Cardiac muscle cell (in vitro differentiated cells and primary cell): Measurements from ENCODE around the gene KHK. TPM values are rescaled to one million over a fixed set of nuclear protein-coding genes. Genes with fewer than 3 reads are reported as not detected.

Experiments
- DNase-seq, 2 donors: peaks; one replicate each; pipeline versions ENCODE4 v3.0.0 to v3.0.0-alpha.2; 2010 to 2017; ENCODE audit warnings: low read depth in 1 of 2, low spot score in 1 of 2
- H3K27ac ChIP-seq: fragments of 200-600 bp; sonication (generic); 2 replicates; pipeline ENCODE4 v1.5.1; 2016
- H3K27me3 ChIP-seq: fragments of 200-600 bp; sonication (generic); 2 replicates; pipeline ENCODE4 v1.6.0; 2016; ENCODE audit warnings: control low read depth
- H3K36me3 ChIP-seq: fragments of 200-600 bp; sonication (generic); 2 replicates; pipeline ENCODE4 v1.5.1; 2016; ENCODE audit warnings: control low read depth
- H3K4me1 ChIP-seq: fragments of 200-600 bp; sonication (generic); 2 replicates; pipeline ENCODE4 v1.8.1; 2017; ENCODE audit warnings: low read depth, mild to moderate bottlenecking, mixed run types
- H3K4me3 ChIP-seq: fragments of 200-600 bp; sonication (generic); 2 replicates; pipeline ENCODE4 v1.5.1; 2016; ENCODE audit warnings: mild to moderate bottlenecking
- H3K9me3 ChIP-seq: fragments of 200-600 bp; sonication (generic); 2 replicates; pipeline ENCODE4 v1.5.1; 2017; ENCODE audit warnings: low read depth, mild to moderate bottlenecking, control low read depth
- CTCF ChIP-seq: IDR thresholded peaks from 2 replicates; pipeline ENCODE4 v1.5.1; 2012; ENCODE audit warnings: low read depth, mild to moderate bottlenecking, low read length
- polyA plus RNA-seq: library from polyadenylated mRNA; unstranded; fragments of >200 nt; fragmentation: Nextera tagmentation; extraction: Ambion mirVana; gene quantifications from 2 replicates; pipeline ENCODE4 v1.2.1, GENCODE V29; 2016
- total RNA-seq: library from RNA; depleted of rRNA; stranded (reverse); fragments of >200 nt; gene quantifications from 2 replicates; pipeline ENCODE4 v1.2.3, GENCODE V29; 2016

KHK gene
- total and polyA plus RNA-seq, 2 experiments from 2014 or later, result 9.6 to 12.9 TPM

GRCh38 chr2:27050281-27050995 is 36.1 kb upstream of the KHK start:
- H3K4me1 ChIP-seq, result peaks cover 9% of the 10 kb centered on the region
- peaks cover 21% of the 10 kb centered on the region for H3K36me3 ChIP-seq
- H3K27ac ChIP-seq, result peak overlapping the region; percentile 96
- peak overlapping the region; percentile 97 for H3K4me3 ChIP-seq
- peak; percentile 90 to 92 for DNase-seq
- no peaks in the 10 kb centered on the region for H3K27me3 ChIP-seq
- no peaks in the 10 kb centered on the region for H3K9me3 ChIP-seq
- peak; percentile 39 for TF ChIP-seq CTCF

DNA sequence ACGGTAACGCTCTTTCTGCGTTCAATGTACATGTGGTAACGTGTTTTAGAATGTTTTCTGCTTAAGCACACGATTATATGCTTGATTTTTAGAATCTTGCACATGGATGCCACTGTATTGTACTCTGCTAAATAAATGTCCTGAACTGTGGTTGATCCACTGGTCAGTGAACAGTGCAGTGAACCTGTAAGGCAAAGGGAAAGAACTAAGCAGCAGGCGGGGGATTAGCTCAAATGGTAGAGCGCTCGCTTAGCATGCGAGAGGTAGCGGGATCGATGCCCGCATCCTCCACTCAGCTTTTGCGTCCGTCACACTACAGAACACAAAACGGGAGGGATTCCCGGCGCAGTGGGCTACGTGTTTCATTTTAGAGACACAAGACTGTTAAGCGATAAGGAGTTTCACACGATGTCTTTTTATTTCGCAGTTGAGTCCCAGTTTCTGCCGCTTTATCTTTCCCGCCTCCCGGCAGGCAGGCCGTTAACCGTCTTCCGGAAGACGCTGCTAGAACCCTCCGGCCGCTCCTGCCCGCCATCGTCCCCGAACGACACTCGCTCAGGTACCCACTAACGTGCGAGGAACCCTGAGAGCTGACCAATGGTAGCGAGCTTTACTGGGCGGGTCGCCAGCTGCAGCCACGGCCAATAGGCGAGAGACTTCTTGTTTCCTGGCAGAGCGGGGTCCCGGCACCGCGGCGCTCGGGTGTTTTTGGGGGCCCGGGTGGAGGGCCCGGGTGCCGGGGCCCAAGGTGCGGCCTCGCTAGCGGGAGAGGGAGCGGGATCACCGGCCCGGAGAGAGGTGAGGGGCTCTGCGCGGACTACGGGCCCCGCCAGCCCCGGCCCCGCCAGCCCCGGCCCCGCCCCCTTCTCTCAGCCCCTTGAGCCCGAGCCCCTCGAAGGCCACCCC is 35.3 kb upstream of the KHK start, which contains the start of gene AGBL5:
Gene AGBL5, plus strand, starts transcription at position 673 of the 906 bp plus-strand sequence. CDS start 1,291 bp downstream, outside the sequence.
- TF ChIP-seq CTCF, result no peak
- Histone ChIP-seq H3K4me1 (peaks cover 9% of the 10 kb centered on the region), H3K36me3 (peaks cover 27% of the 10 kb centered on the region), H3K27me3 (no peaks in the 10 kb centered on the region), H3K9me3 (no peaks in the 10 kb centered on the region), H3K27ac (peak within 1 kb of the TSS; percentile 96), H3K4me3 (peak within 1 kb of the TSS; percentile 97)
- peak; percentile 93 to 94 for DNase-seq

DNA sequence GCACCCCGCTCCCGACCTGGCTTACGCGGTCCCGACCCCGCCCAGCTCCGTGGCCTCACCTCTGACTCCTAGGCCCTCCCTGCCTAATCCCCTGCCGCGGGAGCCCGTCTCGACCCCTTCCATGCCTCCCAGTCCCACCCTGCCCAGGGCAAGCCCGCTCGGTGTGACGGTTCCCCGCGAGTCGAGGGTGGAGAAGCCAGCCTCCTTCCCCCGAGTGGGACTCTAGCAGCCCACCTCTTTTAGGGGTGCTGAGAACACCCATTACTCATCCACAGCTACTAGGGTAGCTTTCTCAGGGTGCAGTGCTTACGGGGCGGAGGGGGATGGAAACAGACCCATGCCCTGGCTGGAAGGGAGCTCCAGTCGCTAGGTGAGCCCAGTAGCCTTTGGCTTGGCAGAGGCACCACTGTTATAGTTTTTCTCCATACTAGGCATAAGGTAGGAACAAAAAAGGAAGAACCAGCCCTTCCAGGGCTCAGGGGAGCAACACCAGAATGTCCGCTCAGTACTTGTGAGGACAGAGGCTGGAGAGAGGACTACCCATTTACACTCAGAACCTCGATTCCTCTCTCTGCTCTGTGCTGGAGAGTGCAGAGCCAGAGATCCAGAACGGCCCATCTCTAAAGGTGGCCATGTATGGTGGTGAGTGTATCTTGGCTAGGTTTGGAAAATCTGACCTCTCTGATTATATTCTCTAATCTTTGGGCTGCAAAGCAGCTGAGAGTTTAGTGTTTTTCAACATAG is 34.5 kb upstream of the KHK start:
- Histone ChIP-seq H3K4me1 (peaks cover 9% of the 10 kb centered on the region), H3K27ac (peak overlapping the region; percentile 96)
- DNase-seq, result peak in 1 of 2 donors; percentile 28

GRCh38 chr2:27053321-27053720 is 33.3 kb upstream of the KHK start:
- Histone ChIP-seq H3K27me3 (no peaks in the 10 kb centered on the region), H3K27ac (no peak overlapping the region), H3K9me3 (no peaks in the 10 kb centered on the region), H3K36me3 (peaks cover 40% of the 10 kb centered on the region), H3K4me3 (no peak overlapping the region), H3K4me1 (peaks cover 9% of the 10 kb centered on the region)
- TF ChIP-seq CTCF, result no peak
- DNase-seq, result no peak

More for the DNA sequence above, 34.5 kb upstream of the KHK start:
- TF ChIP-seq CTCF, result no peak
- Histone ChIP-seq H3K4me3 (peak overlapping the region; percentile 97), H3K27me3 (no peaks in the 10 kb centered on the region), H3K9me3 (no peaks in the 10 kb centered on the region), H3K36me3 (peaks cover 33% of the 10 kb centered on the region)

GRCh38 chr2:27053776-27054175 is 32.8 kb upstream of the KHK start:
- no peak for TF ChIP-seq CTCF
- Histone ChIP-seq H3K4me3 (no peak overlapping the region), H3K36me3 (peaks cover 41% of the 10 kb centered on the region), H3K27ac (no peak overlapping the region), H3K27me3 (no peaks in the 10 kb centered on the region), H3K4me1 (peaks cover 9% of the 10 kb centered on the region), H3K9me3 (no peaks in the 10 kb centered on the region)
- no peak for DNase-seq
